Testis (tissue), 3 donors: ENCODE measurements around the gene NAV1. TPM values are rescaled to one million over a fixed set of nuclear protein-coding genes. Genes with fewer than 3 reads are reported as not detected.

Source experiments
- DNase-seq: peaks from one replicate; pipeline ENCODE4 v3.0.0-alpha.2; 2019
- H3K27ac ChIP-seq, 2 donors: fragments of 200-600 bp; sonication (generic); one replicate each; pipeline ENCODE4 v1.5.1; 2019
- H3K27me3 ChIP-seq: fragments of 200-600 bp; sonication (generic); one replicate; pipeline ENCODE4 v1.5.1; 2019
- H3K36me3 ChIP-seq: fragments of 200-600 bp; sonication (generic); one replicate; pipeline ENCODE4 v1.5.1; 2017; ENCODE audit warnings: low read depth; ENCODE audit errors: missing control alignments
- H3K4me1 ChIP-seq: fragments of 200-600 bp; sonication (generic); one replicate; pipeline ENCODE4 v1.5.1; 2019
- H3K4me3 ChIP-seq, 2 donors: fragments of 200-600 bp; sonication (generic); one replicate each; pipeline ENCODE4 v1.5.1; 2017 to 2019
- H3K9me3 ChIP-seq: fragments of 200-600 bp; sonication (generic); one replicate; pipeline ENCODE4 v1.5.1; 2017
- POLR2A ChIP-seq: fragments of 450-650 bp; IDR thresholded peaks from one replicate; pipeline ENCODE4 v1.6.1; 2017; ENCODE audit warnings: antibody characterized with exemption, mild to moderate bottlenecking, moderate library complexity
- WGBS, 2 donors: methylation state at CpG; one replicate each; pipeline ENCODE4 v1.1.5; 2018; 5-methylcytosine and 5-hydroxymethylcytosine counted together
- intact Hi-C: fragments of 100-400 bp; cut with DNase I; formaldehyde crosslinking; loops from one replicate; pipeline ENCODE4 v1.15.1; 2023; ENCODE audit warnings: low total_unique reads
- polyA plus RNA-seq: library from polyadenylated mRNA; stranded (reverse); fragments of 350-450 nt; fragmentation: Illumina TruSeq; extraction: RNeasy Lipid Tissue Mini Kit (QIAGEN cat#74804); gene quantifications from one replicate; pipeline ENCODE4 v1.2.3, GENCODE V29; 2014; ENCODE audit warnings: low read depth, low replicate concordance; ENCODE audit not compliant: insufficient read depth
- total RNA-seq, 2 donors: library from RNA; depleted of rRNA; stranded (reverse); fragments of >200 nt; gene quantifications; one replicate each; pipeline ENCODE4 v1.2.3, GENCODE V29; 2016
- TF ChIP-seq, protein P1 (sequence below), 3 experiments: fragments of 450-650 bp in 2 of 3; fragments of 200-600 bp in 1 of 3; sonication (generic) in 1 of 3; IDR thresholded peaks; one replicate each; pipeline ENCODE4 v1.5.1; 2016 to 2019; ENCODE audit warnings: antibody characterized with exemption in 3 of 3, mild to moderate bottlenecking in 2 of 3, moderate library complexity in 1 of 3

NAV1 gene
- total and polyA plus RNA-seq, 3 donors from 2014 or later: 22.0 to 56.8 (median 52.5) TPM

DNA sequence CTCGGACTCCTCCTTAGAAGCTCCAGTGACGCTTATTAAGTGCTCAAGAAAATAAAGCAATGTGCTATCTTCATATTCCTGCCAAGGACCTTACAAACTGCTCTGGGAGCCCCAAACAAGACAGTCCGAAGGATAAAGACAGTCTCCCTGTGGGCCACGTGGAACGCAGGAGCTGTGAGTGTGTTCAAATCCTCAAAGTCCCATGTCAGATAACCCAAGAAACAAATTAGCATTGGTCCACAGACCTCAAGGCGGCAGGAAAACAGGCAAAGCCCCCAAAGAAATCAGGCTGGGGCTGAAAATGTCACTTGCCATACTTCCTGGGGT is 3.0 kb upstream of the NAV1 start:
- Histone ChIP-seq H3K9me3 (no peaks in the 10 kb centered on the region), H3K4me1 (peaks cover 32% of the 10 kb centered on the region), H3K27me3 (no peaks in the 10 kb centered on the region), H3K4me3 (no peak overlapping the region), H3K36me3 (no peaks in the 10 kb centered on the region), H3K27ac (no peak overlapping the region)
- intact Hi-C loops: no loop called here
- no peak for DNase-seq
- TF ChIP-seq POLR2A: no peak
- TF ChIP-seq, protein P1, sequence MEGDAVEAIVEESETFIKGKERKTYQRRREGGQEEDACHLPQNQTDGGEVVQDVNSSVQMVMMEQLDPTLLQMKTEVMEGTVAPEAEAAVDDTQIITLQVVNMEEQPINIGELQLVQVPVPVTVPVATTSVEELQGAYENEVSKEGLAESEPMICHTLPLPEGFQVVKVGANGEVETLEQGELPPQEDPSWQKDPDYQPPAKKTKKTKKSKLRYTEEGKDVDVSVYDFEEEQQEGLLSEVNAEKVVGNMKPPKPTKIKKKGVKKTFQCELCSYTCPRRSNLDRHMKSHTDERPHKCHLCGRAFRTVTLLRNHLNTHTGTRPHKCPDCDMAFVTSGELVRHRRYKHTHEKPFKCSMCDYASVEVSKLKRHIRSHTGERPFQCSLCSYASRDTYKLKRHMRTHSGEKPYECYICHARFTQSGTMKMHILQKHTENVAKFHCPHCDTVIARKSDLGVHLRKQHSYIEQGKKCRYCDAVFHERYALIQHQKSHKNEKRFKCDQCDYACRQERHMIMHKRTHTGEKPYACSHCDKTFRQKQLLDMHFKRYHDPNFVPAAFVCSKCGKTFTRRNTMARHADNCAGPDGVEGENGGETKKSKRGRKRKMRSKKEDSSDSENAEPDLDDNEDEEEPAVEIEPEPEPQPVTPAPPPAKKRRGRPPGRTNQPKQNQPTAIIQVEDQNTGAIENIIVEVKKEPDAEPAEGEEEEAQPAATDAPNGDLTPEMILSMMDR (IDR thresholded peaks at IDR 0.05): no peak
- WGBS, 2 donors: 76 to 87% methylated on average over 4 to 6 of the region's 6 CpGs

DNA sequence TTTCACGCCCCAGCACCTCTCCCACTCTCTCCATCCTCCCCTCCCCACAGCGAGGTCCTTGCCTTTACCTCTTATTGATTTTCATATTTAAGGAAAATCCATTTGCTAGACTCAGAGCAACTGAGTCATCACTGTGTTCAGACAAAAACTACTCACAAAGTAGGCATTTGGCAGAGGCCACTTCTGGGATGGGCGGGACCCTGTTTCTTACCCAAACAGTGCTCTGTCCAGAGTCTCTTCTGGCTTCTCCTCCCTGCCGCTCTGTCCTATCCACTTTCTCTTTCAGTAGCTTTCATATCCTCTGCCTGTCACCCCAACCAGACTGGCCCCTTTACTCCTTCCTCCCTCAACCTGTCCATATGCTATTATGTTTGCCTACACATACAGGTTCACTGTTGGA is 2.4 kb upstream of the NAV1 start:
- Histone ChIP-seq H3K36me3 (no peaks in the 10 kb centered on the region), H3K4me1 (peaks cover 26% of the 10 kb centered on the region), H3K4me3 (no peak overlapping the region), H3K27ac (no peak overlapping the region), H3K27me3 (no peaks in the 10 kb centered on the region), H3K9me3 (no peaks in the 10 kb centered on the region)
- DNase-seq: no peak
- intact Hi-C loops: no loop called here
- TF ChIP-seq, protein P1 (IDR thresholded peaks at IDR 0.05): no peak
- no peak for TF ChIP-seq POLR2A
- WGBS, 2 donors: 77 to 82% methylated on average over 4 of the region's 4 CpGs

DNA sequence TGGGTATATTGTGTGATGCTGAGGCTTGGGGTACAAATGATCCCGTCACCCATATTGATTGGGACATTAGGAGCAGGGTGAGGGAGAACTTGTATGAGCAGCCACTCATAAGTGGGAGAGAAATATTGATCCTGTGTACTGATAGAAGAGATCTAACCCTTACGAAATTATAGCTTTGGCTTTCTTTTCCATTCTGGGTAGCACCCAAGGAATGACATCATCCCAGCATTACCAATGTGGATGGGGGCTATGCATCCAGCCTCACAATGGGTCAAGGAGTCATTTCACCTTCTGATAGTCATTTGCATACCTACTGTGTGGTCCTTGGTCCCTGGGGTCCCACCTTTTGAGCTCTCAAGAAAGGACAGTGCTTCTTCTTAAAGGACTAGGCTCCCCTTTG is 1.9 kb upstream of the NAV1 start:
- H3K4me3 ChIP-seq: no peak overlapping the region
- peaks cover 25% of the 10 kb centered on the region for H3K4me1 ChIP-seq
- no peak for DNase-seq
- H3K9me3 ChIP-seq: no peaks in the 10 kb centered on the region
- H3K27me3 ChIP-seq: no peaks in the 10 kb centered on the region
- WGBS, 2 donors: 89 to 100% methylated on average over 2 of the region's 2 CpGs
- TF ChIP-seq, protein P1 (IDR thresholded peaks at IDR 0.05): no peak
- TF ChIP-seq POLR2A: no peak
- no peaks in the 10 kb centered on the region for H3K36me3 ChIP-seq
- no peak overlapping the region for H3K27ac ChIP-seq
- intact Hi-C loops: no loop called here

DNA sequence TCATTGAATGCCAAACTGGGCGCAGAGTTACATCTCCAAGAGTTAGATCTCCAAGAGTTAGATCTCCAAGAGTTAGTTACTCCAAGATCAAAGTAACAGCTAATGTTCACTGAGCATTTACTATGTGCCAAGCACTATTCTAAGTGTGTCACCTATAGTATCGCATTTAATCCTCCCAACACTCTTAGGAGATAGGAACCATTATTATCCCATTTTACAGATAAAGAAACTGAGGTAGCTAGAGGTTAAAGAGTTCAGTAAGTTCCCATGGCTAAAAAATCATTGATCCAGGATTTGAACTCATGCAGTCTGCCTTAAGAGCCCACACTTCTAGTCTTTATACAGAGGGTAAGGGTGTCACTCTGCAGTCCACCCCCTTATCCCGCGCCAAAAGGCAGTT is 1.5 kb upstream of the NAV1 start:
- Histone ChIP-seq H3K36me3 (no peaks in the 10 kb centered on the region), H3K4me3 (no peak overlapping the region), H3K27ac (no peak overlapping the region), H3K27me3 (no peaks in the 10 kb centered on the region), H3K9me3 (no peaks in the 10 kb centered on the region), H3K4me1 (peaks cover 23% of the 10 kb centered on the region)
- TF ChIP-seq POLR2A: no peak
- TF ChIP-seq, protein P1 (IDR thresholded peaks at IDR 0.05): no peak
- intact Hi-C loops: no loop called here
- WGBS, 2 donors: 93 to 97% methylated on average over 4 of the region's 4 CpGs
- DNase-seq: no peak

DNA sequence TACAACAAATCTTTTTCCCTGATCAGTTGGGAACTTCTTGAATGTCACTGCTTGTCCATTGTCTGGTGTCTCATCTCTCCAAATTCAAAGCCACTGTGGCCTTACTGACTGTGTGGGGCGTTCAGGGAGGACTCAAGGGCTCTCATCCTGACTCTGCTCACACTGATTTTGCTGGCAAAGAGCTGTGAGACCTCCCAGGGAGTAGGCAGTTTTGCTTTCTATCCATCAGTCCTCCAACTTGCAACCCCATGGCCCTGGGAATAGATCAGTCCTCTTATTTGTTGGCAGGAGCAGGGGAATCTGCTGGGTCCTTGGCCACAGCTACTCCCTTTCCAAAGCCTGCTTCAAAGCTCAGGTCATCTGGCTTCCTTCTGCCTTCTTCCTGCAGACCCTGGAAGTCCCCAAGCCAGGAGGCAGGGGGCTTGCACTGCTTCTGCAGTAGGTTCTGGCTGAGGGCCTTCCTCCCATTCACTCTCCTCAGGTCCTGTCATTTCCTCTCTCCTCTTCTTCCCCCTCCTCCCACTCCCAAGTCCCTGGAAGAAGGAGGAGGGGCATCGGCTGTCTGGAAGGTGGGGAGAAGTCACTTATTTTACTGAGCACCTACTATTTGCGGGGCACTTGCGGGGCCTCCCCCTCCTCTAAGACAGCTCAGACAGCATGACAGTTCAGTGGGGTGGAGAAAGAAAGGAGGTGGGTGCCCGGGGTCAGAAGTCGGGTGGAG is 876 bp upstream of the NAV1 start:
- DNase-seq: no peak
- H3K4me1 ChIP-seq: peaks cover 23% of the 10 kb centered on the region
- no peaks in the 10 kb centered on the region for H3K9me3 ChIP-seq
- H3K4me3 ChIP-seq: peak overlapping the region in 1 of 2 donors; percentile 66
- no peaks in the 10 kb centered on the region for H3K27me3 ChIP-seq
- H3K36me3 ChIP-seq: no peaks in the 10 kb centered on the region
- 21 to 24% methylated on average over 5 to 6 of the region's 6 CpGs for WGBS, 2 donors
- intact Hi-C loops: no loop called here
- TF ChIP-seq, protein P1 (IDR thresholded peaks at IDR 0.05): no peak
- TF ChIP-seq POLR2A: no peak
- no peak overlapping the region for H3K27ac ChIP-seq
